GM18868 (cell line): Measurements from ENCODE around the gene PSMA3.
A peak's percentile ranks its signal among the peaks of the same experiment; 100 is the strongest.

Experiments used
- ATAC-seq: cut with Tn5 transposase; IDR thresholded peaks from one replicate; pipeline ENCODE4 v1.9.1; 2021; ENCODE audit warnings: mild to moderate bottlenecking, moderate library complexity; ENCODE audit not compliant: unreplicated experiment

PSMA3 gene

GRCh38 chr14:58298477-58299400 is 54.1 kb downstream of the PSMA3 start, which contains the start of gene ARID4A:
Gene ARID4A, plus strand, starts transcription at chr14:58298555. Its CDS starts 1,300 bp downstream, at chr14:58299855.
- peak; percentile 8 for ATAC-seq

- ATAC-seq: no peak
These were observed 55.0 kb downstream of the PSMA3 start for GRCh38 chr14:58299401-58300330.

GRCh38 chr14:58301416-58301815 is 56.8 kb downstream of the PSMA3 start:
- ATAC-seq: no peak

GRCh38 chr14:58305730-58306129 is 61.1 kb downstream of the PSMA3 start:
- no peak for ATAC-seq

- ATAC-seq: no peak
These were observed 63.1 kb downstream of the PSMA3 start for GRCh38 chr14:58307597-58308316.

- no peak for ATAC-seq
These were observed 64.4 kb downstream of the PSMA3 start for GRCh38 chr14:58309086-58309485.

GRCh38 chr14:58313699-58314098 is 69.1 kb downstream of the PSMA3 start:
- no peak for ATAC-seq

GRCh38 chr14:58315606-58316005 is 71.0 kb downstream of the PSMA3 start:
- ATAC-seq: no peak
